H9 (cell line): ENCODE measurements around the gene PDLIM7. TPM values are rescaled to one million over a fixed set of nuclear protein-coding genes. Genes with fewer than 3 reads are reported as not detected.

Experiments used
- DNase-seq: peaks from one replicate; pipeline ENCODE4 v3.0.0-alpha.2; 2017
- H2AFZ ChIP-seq: one replicate; pipeline ENCODE4 v1.6.1; 2013; ENCODE audit warnings: mild to moderate bottlenecking, low read length, control low read depth, moderate library complexity
- H2AK5ac ChIP-seq: 2 replicates; pipeline ENCODE4 v1.6.1; 2013; ENCODE audit warnings: low read length, control low read depth, mixed read lengths; ENCODE audit not compliant: insufficient read length
- H2BK120ac ChIP-seq: one replicate; pipeline ENCODE4 v1.6.1; 2013; ENCODE audit warnings: low read depth, mild to moderate bottlenecking, low read length, control low read depth, inconsistent platforms; ENCODE audit not compliant: poor library complexity, severe bottlenecking
- H2BK12ac ChIP-seq: 2 replicates; pipeline ENCODE4 v1.6.1; 2013; ENCODE audit warnings: low read length, control low read depth, mixed read lengths, low read depth; ENCODE audit not compliant: insufficient read length
- H2BK15ac ChIP-seq: 2 replicates; pipeline ENCODE4 v1.6.1; 2013; ENCODE audit warnings: low read depth, low read length, control low read depth
- H2BK20ac ChIP-seq: one replicate; pipeline ENCODE4 v1.6.1; 2013; ENCODE audit warnings: low read depth, mild to moderate bottlenecking, low read length, control low read depth, inconsistent platforms; ENCODE audit not compliant: poor library complexity, severe bottlenecking
- H2BK5ac ChIP-seq: 2 replicates; pipeline ENCODE4 v1.6.1; 2013; ENCODE audit warnings: low read length, control low read depth, mixed read lengths; ENCODE audit not compliant: insufficient read length
- H3K14ac ChIP-seq: 2 replicates; pipeline ENCODE4 v1.6.1; 2013; ENCODE audit warnings: low read length, control low read depth; ENCODE audit not compliant: insufficient read depth
- H3K18ac ChIP-seq: 2 replicates; pipeline ENCODE4 v1.6.1; 2013; ENCODE audit warnings: low read depth, mild to moderate bottlenecking, mixed read lengths, low read length, control low read depth; ENCODE audit not compliant: insufficient read length
- H3K23ac ChIP-seq: 2 replicates; pipeline ENCODE4 v1.6.1; 2013; ENCODE audit warnings: low read length, control low read depth, mixed read lengths, low read depth; ENCODE audit not compliant: insufficient read length
- H3K23me2 ChIP-seq: 2 replicates; pipeline ENCODE4 v1.6.1; 2013; ENCODE audit warnings: low read depth, mild to moderate bottlenecking, mixed read lengths, low read length, control low read depth; ENCODE audit not compliant: insufficient read length, poor library complexity, severe bottlenecking
- H3K27ac ChIP-seq: 2 replicates; pipeline ENCODE4 v1.5.1; 2013; ENCODE audit warnings: low read length, control low read depth, mixed read lengths, low read depth; ENCODE audit not compliant: insufficient read length
- H3K27me3 ChIP-seq: 2 replicates; pipeline ENCODE4 v1.6.1; 2013; ENCODE audit warnings: low read length, control low read depth, inconsistent platforms; ENCODE audit not compliant: insufficient read depth
- H3K4ac ChIP-seq: 2 replicates; pipeline ENCODE4 v1.6.1; 2013; ENCODE audit warnings: low read depth, mild to moderate bottlenecking, control low read depth, inconsistent platforms, low read length, moderate library complexity
- H3K4me1 ChIP-seq: 2 replicates; pipeline ENCODE4 v1.6.1; 2013; ENCODE audit warnings: low read length, control low read depth, inconsistent platforms; ENCODE audit not compliant: insufficient read depth
- H3K4me2 ChIP-seq: 2 replicates; pipeline ENCODE4 v1.6.1; 2013; ENCODE audit warnings: low read length, control low read depth, mixed read lengths; ENCODE audit not compliant: insufficient read length, insufficient read depth
- H3K56ac ChIP-seq: 2 replicates; pipeline ENCODE4 v1.6.1; 2013; ENCODE audit warnings: low read depth, mild to moderate bottlenecking, mixed read lengths, low read length, control low read depth; ENCODE audit not compliant: insufficient read length
- H3K79me1 ChIP-seq: 2 replicates; pipeline ENCODE4 v1.6.1; 2013; ENCODE audit warnings: low read depth, mild to moderate bottlenecking, moderate library complexity, low read length, control low read depth, inconsistent platforms; ENCODE audit not compliant: insufficient read depth, poor library complexity, severe bottlenecking
- H3K79me2 ChIP-seq: 2 replicates; pipeline ENCODE4 v1.6.1; 2013; ENCODE audit warnings: low read length, control low read depth, inconsistent platforms; ENCODE audit not compliant: insufficient read depth
- H3K9ac ChIP-seq: 2 replicates; pipeline ENCODE4 v1.6.1; 2013; ENCODE audit warnings: low read length, control low read depth, mixed read lengths; ENCODE audit not compliant: insufficient read length; ENCODE audit errors: extremely low read depth
- H3K9me3 ChIP-seq: one replicate; pipeline ENCODE4 v1.6.1; 2013; ENCODE audit warnings: low read depth, low read length, inconsistent platforms; ENCODE audit not compliant: control insufficient read depth
- H3T11ph ChIP-seq: one replicate; pipeline ENCODE4 v1.6.1; 2013; ENCODE audit warnings: mild to moderate bottlenecking, low read length, control low read depth, inconsistent platforms
- H4K20me1 ChIP-seq: one replicate; pipeline ENCODE4 v1.6.1; 2013; ENCODE audit not compliant: control insufficient read depth, insufficient read length, insufficient read depth
- H4K5ac ChIP-seq: 2 replicates; pipeline ENCODE4 v1.6.1; 2013; ENCODE audit warnings: low read depth, mild to moderate bottlenecking, mixed read lengths, low read length, control low read depth; ENCODE audit not compliant: insufficient read length
- H4K8ac ChIP-seq: replicated peaks from 2 replicates; pipeline ENCODE4 v1.6.1; 2013; ENCODE audit warnings: low read length, control low read depth, mixed read lengths, low read depth; ENCODE audit not compliant: insufficient read length
- H4K91ac ChIP-seq: 2 replicates; pipeline ENCODE4 v1.6.1; 2013; ENCODE audit warnings: low read depth, mild to moderate bottlenecking, moderate library complexity, mixed read lengths, low read length, control low read depth; ENCODE audit not compliant: insufficient read length
- H3K27ac Mint-ChIP-seq, 3 experiments: 2 replicates in 2 of 3; 3 replicates in 1 of 3; pipeline ENCODE4 v1.8.0; 2020 to 2021; ENCODE audit warnings: mixed read lengths in 3 of 3, mild to moderate bottlenecking in 1 of 3, moderate library complexity in 1 of 3
- H3K27me3 Mint-ChIP-seq: 2 replicates; pipeline ENCODE4 v1.8.0; 2021; ENCODE audit warnings: low read depth, mild to moderate bottlenecking, moderate library complexity, mixed read lengths
- H3K36me3 Mint-ChIP-seq, 3 experiments: 2 replicates in 2 of 3; 3 replicates in 1 of 3; pipeline ENCODE4 v1.8.0; 2020 to 2021; ENCODE audit warnings: low read depth in 3 of 3, mixed read lengths in 3 of 3; ENCODE audit not compliant: insufficient read depth in 1 of 3
- H3K4me1 Mint-ChIP-seq, 2 experiments: 2 replicates each; pipeline ENCODE4 v1.8.0; 2020; ENCODE audit warnings: mixed read lengths in 2 of 2
- H3K4me3 Mint-ChIP-seq, 2 experiments: 2 replicates in 1 of 2; 3 replicates in 1 of 2; pipeline ENCODE4 v1.8.0; 2020 to 2021; ENCODE audit warnings: mild to moderate bottlenecking in 2 of 2, mixed read lengths in 2 of 2, moderate library complexity in 1 of 2
- H3K9me3 Mint-ChIP-seq, 2 experiments: 2 replicates in 1 of 2; 3 replicates in 1 of 2; pipeline ENCODE4 v1.8.0; 2020; ENCODE audit warnings: mild to moderate bottlenecking in 2 of 2, mixed read lengths in 2 of 2, moderate library complexity in 1 of 2
- WGBS: extraction: QIAGEN DNeasy Blood & Tissue Kit; methylation state at CpG from one replicate; pipeline ENCODE4 v1.1.7; 2013; ENCODE audit warnings: missing lambda C conversion rate, low lambda C conversion rate, mixed read lengths; ENCODE audit not compliant: insufficient read length; ENCODE audit errors: extremely low coverage; 5-methylcytosine and 5-hydroxymethylcytosine counted together
- total RNA-seq: library from RNA; stranded (reverse); gene quantifications from 2 replicates; pipeline ENCODE4 v1.2.1, GENCODE V29; 2021
- TF ChIP-seq, protein P1 (sequence below): fragments of 200-600 bp; sonication (generic); conservative IDR thresholded peaks from 3 replicates; pipeline ENCODE4 v1.8.0; 2021; ENCODE audit warnings: antibody characterized with exemption, mild to moderate bottlenecking

PDLIM7 gene
- total RNA-seq, 1 experiment from 2014 or later: 137 TPM

GRCh38 chr5:177454397-177455035 lies 42.9 kb downstream of the PDLIM7 start:
- Histone ChIP-seq H2BK5ac (no peak overlapping the region), H3K56ac (no peak overlapping the region), H3K27ac (no peak overlapping the region), H4K8ac (no peak overlapping the region), H2AFZ (no peak overlapping the region), H3K4me1 (no peaks in the 10 kb centered on the region), H3K9ac (peak overlapping the region; percentile 54), H3K4me2 (peak overlapping the region; percentile 73), H2BK120ac (peak overlapping the region; percentile 72), H2BK12ac (no peak overlapping the region), H3K27me3 (peaks cover 4% of the 10 kb centered on the region; the same call in 1 of the 2 replicates), H4K5ac (no peak overlapping the region), H2BK15ac (peak overlapping the region; percentile 42; the same call in 1 of the 2 replicates), H3K9me3 (no peaks in the 10 kb centered on the region), H2AK5ac (no peak overlapping the region), H4K20me1 (no peaks in the 10 kb centered on the region), H3K23ac (no peak overlapping the region), H2BK20ac (no peak overlapping the region), H3K4ac (peak overlapping the region; percentile 68; the same call in 1 of the 2 replicates), H4K91ac (no peak overlapping the region), H3K18ac (peak overlapping the region; percentile 97), H3T11ph (no peak overlapping the region), H3K23me2 (peaks cover 14% of the 10 kb centered on the region), H3K79me1 (no peaks in the 10 kb centered on the region), H3K79me2 (no peaks in the 10 kb centered on the region), H3K14ac (peak overlapping the region; percentile 96)
- Mint-ChIP-seq H3K27ac (no peak overlapping the region; a peak in 1 of 7 replicates), H3K4me3 (peak overlapping the region; percentile 72 to 86), H3K27me3 (peaks cover 26% of the 10 kb centered on the region), H3K9me3 (no peaks in the 10 kb centered on the region; a peak in 1 of 5 replicates), H3K36me3 (peaks cover 11 to 37% (median 25%) of the 10 kb centered on the region in 3 experiments), H3K4me1 (peaks cover 30 to 34% of the 10 kb centered on the region in 2 experiments)
- peak; percentile 91 for DNase-seq
- no CpG with 5 or more reads among the region's 84 CpGs for WGBS
- TF ChIP-seq, protein P1, sequence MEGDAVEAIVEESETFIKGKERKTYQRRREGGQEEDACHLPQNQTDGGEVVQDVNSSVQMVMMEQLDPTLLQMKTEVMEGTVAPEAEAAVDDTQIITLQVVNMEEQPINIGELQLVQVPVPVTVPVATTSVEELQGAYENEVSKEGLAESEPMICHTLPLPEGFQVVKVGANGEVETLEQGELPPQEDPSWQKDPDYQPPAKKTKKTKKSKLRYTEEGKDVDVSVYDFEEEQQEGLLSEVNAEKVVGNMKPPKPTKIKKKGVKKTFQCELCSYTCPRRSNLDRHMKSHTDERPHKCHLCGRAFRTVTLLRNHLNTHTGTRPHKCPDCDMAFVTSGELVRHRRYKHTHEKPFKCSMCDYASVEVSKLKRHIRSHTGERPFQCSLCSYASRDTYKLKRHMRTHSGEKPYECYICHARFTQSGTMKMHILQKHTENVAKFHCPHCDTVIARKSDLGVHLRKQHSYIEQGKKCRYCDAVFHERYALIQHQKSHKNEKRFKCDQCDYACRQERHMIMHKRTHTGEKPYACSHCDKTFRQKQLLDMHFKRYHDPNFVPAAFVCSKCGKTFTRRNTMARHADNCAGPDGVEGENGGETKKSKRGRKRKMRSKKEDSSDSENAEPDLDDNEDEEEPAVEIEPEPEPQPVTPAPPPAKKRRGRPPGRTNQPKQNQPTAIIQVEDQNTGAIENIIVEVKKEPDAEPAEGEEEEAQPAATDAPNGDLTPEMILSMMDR: peak; percentile 87
